DND-41 (cell line): ENCODE results near the gene TMEM266.

Experiments
- EZH2 ChIP-seq: IDR thresholded peaks from 3 replicates; pipeline ENCODE4 v1.6.1; 2012; ENCODE audit warnings: borderline replicate concordance, low read depth, mild to moderate bottlenecking, moderate library complexity, low read length, inconsistent platforms; ENCODE audit not compliant: severe bottlenecking
- TF ChIP-seq, protein P1 (sequence below): IDR thresholded peaks from 2 replicates; pipeline ENCODE4 v1.5.1; 2012; ENCODE audit warnings: borderline replicate concordance, low read length, moderate library complexity, mild to moderate bottlenecking; ENCODE audit not compliant: poor library complexity, severe bottlenecking; ENCODE audit errors: extremely low read depth

DNA sequence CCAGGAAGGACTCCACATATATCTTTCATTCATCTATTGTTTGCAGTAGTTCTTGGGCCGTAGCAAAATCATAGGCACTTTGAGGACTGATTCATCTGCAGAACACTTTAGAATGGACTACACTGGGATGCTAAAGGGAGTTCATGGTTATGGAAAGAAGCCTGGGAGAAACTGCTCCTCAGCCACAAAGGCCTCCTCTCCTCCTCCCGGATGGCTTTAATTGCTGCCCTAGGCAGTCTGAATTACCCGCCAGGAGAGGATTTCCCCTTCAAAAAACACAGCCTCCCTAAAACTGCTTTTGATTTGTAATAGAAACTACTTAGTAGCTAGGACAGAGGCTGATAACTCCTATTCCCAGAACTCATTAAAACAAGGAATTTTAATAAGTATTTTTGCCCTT lies 4.6 kb downstream of the TMEM266 start:
- TF ChIP-seq, protein P1, sequence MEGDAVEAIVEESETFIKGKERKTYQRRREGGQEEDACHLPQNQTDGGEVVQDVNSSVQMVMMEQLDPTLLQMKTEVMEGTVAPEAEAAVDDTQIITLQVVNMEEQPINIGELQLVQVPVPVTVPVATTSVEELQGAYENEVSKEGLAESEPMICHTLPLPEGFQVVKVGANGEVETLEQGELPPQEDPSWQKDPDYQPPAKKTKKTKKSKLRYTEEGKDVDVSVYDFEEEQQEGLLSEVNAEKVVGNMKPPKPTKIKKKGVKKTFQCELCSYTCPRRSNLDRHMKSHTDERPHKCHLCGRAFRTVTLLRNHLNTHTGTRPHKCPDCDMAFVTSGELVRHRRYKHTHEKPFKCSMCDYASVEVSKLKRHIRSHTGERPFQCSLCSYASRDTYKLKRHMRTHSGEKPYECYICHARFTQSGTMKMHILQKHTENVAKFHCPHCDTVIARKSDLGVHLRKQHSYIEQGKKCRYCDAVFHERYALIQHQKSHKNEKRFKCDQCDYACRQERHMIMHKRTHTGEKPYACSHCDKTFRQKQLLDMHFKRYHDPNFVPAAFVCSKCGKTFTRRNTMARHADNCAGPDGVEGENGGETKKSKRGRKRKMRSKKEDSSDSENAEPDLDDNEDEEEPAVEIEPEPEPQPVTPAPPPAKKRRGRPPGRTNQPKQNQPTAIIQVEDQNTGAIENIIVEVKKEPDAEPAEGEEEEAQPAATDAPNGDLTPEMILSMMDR = no peak
- TF ChIP-seq EZH2 = no peak
